K562 (cell line): ENCODE results near the gene CCDC97. TPM values are rescaled to one million over a fixed set of nuclear protein-coding genes. Genes with fewer than 3 reads are reported as not detected.

ENCODE experiments used
- ERF ChIP-seq: fragments of 450-650 bp; formaldehyde crosslinking; IDR thresholded peaks from 2 replicates; pipeline ENCODE4 v1.4.0; 2020; ENCODE audit warnings: mild to moderate bottlenecking, mixed read lengths
- MAFF ChIP-seq: IDR thresholded peaks from 2 replicates; pipeline ENCODE4 v1.6.1; 2012; ENCODE audit warnings: low read length, improper control_type of control experiment
- ZNF695 ChIP-seq: fragments of 450-650 bp; formaldehyde crosslinking; IDR thresholded peaks from 2 replicates; pipeline ENCODE4 v1.4.0; 2020; ENCODE audit warnings: mild to moderate bottlenecking, moderate library complexity
- ZNF766 ChIP-seq: fragments of 200-800 bp; sonication (Bioruptor generic); conservative IDR thresholded peaks from 2 replicates; pipeline ENCODE4 v1.6.1; 2016; ENCODE audit warnings: missing genetic modification characterization, missing compliant biosample characterization
- polyA plus RNA-seq, 8 experiments: library from polyadenylated mRNA; depleted of rRNA in 4 of 8; stranded (reverse) in 5 of 8; unstranded in 3 of 8; fragments of >200 nt; fragmentation: Nextera tagmentation in 2 of 8; fragmentation: Illumina TruSeq in 1 of 8; extraction: Ambion mirVana in 2 of 8; extraction: Trizol in 1 of 8; gene quantifications; 2 replicates each; pipeline versions ENCODE4 v1.2.1 to v1.2.3, GENCODE V29; 2011 to 2014; ENCODE audit warnings: inconsistent platforms in 1 of 8, missing spikeins in 1 of 8
- total RNA-seq, 7 experiments: library from RNA; depleted of rRNA in 6 of 7; stranded (reverse); fragments of >200 nt in 6 of 7; fragmentation: Illumina TruSeq in 2 of 7; extraction: Trizol in 2 of 7; gene quantifications; 2 replicates each; pipeline versions ENCODE4 v1.2.1 to v1.2.3, GENCODE V29; 2011 to 2021; ENCODE audit warnings: low replicate concordance in 1 of 7
- TF ChIP-seq, protein P1 (sequence below): fragments of 450-650 bp; IDR thresholded peaks from 2 replicates; pipeline ENCODE4 v1.6.1; 2016; ENCODE audit warnings: mild to moderate bottlenecking, moderate library complexity
- TF ChIP-seq, protein P2 (sequence below): sonication (generic); formaldehyde crosslinking; IDR thresholded peaks from 2 replicates; pipeline ENCODE4 v1.9.0; 2022; ENCODE audit warnings: mild to moderate bottlenecking, missing genetic modification reagents
- TF ChIP-seq, protein P3 (sequence below): fragments of 250-450 bp; sonication (Bioruptor Pico); IDR thresholded peaks from 2 replicates; pipeline ENCODE4 v1.5.0; 2020; ENCODE audit warnings: mild to moderate bottlenecking

The CCDC97 gene
- total and polyA plus RNA-seq, 9 of the 15 experiments (the other 6 are each of a cell fraction or from before 2014, with no cell fraction given) = 0.60 to 16.5 (median 7.0) TPM

DNA sequence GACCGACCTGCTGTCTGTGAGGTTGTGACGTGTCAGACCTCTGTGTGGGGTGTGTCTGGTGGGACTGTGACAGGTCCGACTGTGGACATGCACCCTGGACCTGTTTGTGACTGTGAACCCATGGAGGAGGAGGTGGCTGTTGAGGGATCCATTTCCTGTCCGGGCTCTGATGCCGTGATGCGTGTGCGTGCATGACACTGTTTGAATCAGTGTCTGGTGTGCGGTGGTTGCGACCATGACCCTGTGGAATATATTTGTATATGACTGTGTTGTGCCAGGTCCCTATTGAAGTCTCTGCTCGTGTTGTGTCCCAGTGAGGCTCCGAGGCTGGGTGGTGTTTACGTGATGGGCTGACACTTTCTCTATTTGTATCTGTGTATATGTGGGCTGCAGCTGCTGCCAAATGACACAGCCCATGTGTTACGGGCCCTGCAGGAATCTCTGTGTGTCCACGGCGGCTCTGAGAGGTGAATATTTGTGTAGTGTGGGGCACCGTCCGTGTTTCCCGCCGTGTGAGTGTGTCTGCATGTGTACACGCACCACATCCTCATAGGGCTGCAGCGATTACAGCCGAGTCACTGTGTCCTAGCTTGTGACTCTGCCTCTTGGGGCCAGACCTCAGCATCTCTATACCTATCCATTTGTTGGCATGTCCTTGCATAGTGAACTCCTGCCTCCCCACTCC is 18.3 kb downstream of the CCDC97 start (continued):
- TF ChIP-seq, protein P1, sequence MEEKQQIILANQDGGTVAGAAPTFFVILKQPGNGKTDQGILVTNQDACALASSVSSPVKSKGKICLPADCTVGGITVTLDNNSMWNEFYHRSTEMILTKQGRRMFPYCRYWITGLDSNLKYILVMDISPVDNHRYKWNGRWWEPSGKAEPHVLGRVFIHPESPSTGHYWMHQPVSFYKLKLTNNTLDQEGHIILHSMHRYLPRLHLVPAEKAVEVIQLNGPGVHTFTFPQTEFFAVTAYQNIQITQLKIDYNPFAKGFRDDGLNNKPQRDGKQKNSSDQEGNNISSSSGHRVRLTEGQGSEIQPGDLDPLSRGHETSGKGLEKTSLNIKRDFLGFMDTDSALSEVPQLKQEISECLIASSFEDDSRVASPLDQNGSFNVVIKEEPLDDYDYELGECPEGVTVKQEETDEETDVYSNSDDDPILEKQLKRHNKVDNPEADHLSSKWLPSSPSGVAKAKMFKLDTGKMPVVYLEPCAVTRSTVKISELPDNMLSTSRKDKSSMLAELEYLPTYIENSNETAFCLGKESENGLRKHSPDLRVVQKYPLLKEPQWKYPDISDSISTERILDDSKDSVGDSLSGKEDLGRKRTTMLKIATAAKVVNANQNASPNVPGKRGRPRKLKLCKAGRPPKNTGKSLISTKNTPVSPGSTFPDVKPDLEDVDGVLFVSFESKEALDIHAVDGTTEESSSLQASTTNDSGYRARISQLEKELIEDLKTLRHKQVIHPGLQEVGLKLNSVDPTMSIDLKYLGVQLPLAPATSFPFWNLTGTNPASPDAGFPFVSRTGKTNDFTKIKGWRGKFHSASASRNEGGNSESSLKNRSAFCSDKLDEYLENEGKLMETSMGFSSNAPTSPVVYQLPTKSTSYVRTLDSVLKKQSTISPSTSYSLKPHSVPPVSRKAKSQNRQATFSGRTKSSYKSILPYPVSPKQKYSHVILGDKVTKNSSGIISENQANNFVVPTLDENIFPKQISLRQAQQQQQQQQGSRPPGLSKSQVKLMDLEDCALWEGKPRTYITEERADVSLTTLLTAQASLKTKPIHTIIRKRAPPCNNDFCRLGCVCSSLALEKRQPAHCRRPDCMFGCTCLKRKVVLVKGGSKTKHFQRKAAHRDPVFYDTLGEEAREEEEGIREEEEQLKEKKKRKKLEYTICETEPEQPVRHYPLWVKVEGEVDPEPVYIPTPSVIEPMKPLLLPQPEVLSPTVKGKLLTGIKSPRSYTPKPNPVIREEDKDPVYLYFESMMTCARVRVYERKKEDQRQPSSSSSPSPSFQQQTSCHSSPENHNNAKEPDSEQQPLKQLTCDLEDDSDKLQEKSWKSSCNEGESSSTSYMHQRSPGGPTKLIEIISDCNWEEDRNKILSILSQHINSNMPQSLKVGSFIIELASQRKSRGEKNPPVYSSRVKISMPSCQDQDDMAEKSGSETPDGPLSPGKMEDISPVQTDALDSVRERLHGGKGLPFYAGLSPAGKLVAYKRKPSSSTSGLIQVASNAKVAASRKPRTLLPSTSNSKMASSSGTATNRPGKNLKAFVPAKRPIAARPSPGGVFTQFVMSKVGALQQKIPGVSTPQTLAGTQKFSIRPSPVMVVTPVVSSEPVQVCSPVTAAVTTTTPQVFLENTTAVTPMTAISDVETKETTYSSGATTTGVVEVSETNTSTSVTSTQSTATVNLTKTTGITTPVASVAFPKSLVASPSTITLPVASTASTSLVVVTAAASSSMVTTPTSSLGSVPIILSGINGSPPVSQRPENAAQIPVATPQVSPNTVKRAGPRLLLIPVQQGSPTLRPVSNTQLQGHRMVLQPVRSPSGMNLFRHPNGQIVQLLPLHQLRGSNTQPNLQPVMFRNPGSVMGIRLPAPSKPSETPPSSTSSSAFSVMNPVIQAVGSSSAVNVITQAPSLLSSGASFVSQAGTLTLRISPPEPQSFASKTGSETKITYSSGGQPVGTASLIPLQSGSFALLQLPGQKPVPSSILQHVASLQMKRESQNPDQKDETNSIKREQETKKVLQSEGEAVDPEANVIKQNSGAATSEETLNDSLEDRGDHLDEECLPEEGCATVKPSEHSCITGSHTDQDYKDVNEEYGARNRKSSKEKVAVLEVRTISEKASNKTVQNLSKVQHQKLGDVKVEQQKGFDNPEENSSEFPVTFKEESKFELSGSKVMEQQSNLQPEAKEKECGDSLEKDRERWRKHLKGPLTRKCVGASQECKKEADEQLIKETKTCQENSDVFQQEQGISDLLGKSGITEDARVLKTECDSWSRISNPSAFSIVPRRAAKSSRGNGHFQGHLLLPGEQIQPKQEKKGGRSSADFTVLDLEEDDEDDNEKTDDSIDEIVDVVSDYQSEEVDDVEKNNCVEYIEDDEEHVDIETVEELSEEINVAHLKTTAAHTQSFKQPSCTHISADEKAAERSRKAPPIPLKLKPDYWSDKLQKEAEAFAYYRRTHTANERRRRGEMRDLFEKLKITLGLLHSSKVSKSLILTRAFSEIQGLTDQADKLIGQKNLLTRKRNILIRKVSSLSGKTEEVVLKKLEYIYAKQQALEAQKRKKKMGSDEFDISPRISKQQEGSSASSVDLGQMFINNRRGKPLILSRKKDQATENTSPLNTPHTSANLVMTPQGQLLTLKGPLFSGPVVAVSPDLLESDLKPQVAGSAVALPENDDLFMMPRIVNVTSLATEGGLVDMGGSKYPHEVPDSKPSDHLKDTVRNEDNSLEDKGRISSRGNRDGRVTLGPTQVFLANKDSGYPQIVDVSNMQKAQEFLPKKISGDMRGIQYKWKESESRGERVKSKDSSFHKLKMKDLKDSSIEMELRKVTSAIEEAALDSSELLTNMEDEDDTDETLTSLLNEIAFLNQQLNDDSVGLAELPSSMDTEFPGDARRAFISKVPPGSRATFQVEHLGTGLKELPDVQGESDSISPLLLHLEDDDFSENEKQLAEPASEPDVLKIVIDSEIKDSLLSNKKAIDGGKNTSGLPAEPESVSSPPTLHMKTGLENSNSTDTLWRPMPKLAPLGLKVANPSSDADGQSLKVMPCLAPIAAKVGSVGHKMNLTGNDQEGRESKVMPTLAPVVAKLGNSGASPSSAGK = no peak
- TF ChIP-seq ZNF766 (CRISPR knock-in tag) (no peak), ZNF695 (CRISPR knock-in tag) (no peak), ERF (0 out of 2 replicates have a peak, but pooled peaks have one; percentile 36), MAFF (peak; percentile 7; the same call in 1 of the 2 replicates)
- TF ChIP-seq, protein P2, sequence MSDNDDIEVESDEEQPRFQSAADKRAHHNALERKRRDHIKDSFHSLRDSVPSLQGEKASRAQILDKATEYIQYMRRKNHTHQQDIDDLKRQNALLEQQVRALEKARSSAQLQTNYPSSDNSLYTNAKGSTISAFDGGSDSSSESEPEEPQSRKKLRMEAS (CRISPR knock-in tag) = 0 out of 2 replicates have a peak, but pooled peaks have one; percentile 32
- TF ChIP-seq, protein P3, sequence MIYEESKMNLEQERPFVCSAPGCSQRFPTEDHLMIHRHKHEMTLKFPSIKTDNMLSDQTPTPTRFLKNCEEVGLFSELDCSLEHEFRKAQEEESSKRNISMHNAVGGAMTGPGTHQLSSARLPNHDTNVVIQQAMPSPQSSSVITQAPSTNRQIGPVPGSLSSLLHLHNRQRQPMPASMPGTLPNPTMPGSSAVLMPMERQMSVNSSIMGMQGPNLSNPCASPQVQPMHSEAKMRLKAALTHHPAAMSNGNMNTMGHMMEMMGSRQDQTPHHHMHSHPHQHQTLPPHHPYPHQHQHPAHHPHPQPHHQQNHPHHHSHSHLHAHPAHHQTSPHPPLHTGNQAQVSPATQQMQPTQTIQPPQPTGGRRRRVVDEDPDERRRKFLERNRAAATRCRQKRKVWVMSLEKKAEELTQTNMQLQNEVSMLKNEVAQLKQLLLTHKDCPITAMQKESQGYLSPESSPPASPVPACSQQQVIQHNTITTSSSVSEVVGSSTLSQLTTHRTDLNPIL (CRISPR knock-in tag) = no peak
